Frontal cortex (tissue), 4 donors: ENCODE results near the gene PDGFD. TPM values are rescaled to one million over a fixed set of nuclear protein-coding genes. Genes with fewer than 3 reads are reported as not detected.

Experiments
- DNase-seq, 2 donors: peaks; one replicate each; pipeline ENCODE4 v3.0.0; 2012; ENCODE audit warnings: low spot score in 2 of 2
- FAIRE-seq: peaks from 2 replicates; lab custom pipeline; 2012; peaks lifted over from hg19 to GRCh38; lab: Jason Lieb, UNC
- total RNA-seq: library from RNA; depleted of rRNA; stranded (reverse); fragments of >200 nt; gene quantifications from one replicate; pipeline ENCODE4 v1.2.3, GENCODE V29; 2014
- donor health status: control.
- donor health status: control.
- donor health status: control.

PDGFD gene
- total RNA-seq, 1 donor from 2014 or later = 7.3 TPM

GRCh38 chr11:103898577-103899336 lies 265.2 kb downstream of the PDGFD start:
- FAIRE-seq = no peak

GRCh38 chr11:103898065-103898464 lies 265.9 kb downstream of the PDGFD start:
- DNase-seq (no peak), FAIRE-seq (no peak)

More at GRCh38 chr11:103898577-103899336, 265.2 kb downstream of the PDGFD start:
- no peak for DNase-seq

GRCh38 chr11:103897160-103897936 lies 266.6 kb downstream of the PDGFD start:
- DNase-seq (no peak), FAIRE-seq (no peak)

- DNase-seq = no peak
- no peak for FAIRE-seq
These were observed 268.8 kb downstream of the PDGFD start for GRCh38 chr11:103895106-103895505.

GRCh38 chr11:103894673-103895072 lies 269.3 kb downstream of the PDGFD start:
- no peak for DNase-seq
- FAIRE-seq = no peak

- DNase-seq = no peak
- FAIRE-seq = no peak
These were observed 269.9 kb downstream of the PDGFD start for GRCh38 chr11:103894034-103894433.

GRCh38 chr11:103893371-103893770 lies 270.6 kb downstream of the PDGFD start:
- DNase-seq (no peak), FAIRE-seq (no peak)

GRCh38 chr11:103892603-103893002 lies 271.3 kb downstream of the PDGFD start:
- DNase-seq = no peak
- no peak for FAIRE-seq

GRCh38 chr11:103890654-103891053 lies 273.3 kb downstream of the PDGFD start:
- DNase-seq = no peak
- FAIRE-seq = no peak

- no peak for FAIRE-seq
- DNase-seq = no peak
These were observed 274.3 kb downstream of the PDGFD start for GRCh38 chr11:103889679-103890078.

GRCh38 chr11:103888541-103888951 lies 275.4 kb downstream of the PDGFD start:
- DNase-seq (no peak), FAIRE-seq (peak; percentile 30)

GRCh38 chr11:103887001-103887658 lies 276.8 kb downstream of the PDGFD start:
- FAIRE-seq = no peak
- DNase-seq = no peak

- no peak for FAIRE-seq
- DNase-seq = no peak
These were observed 280.1 kb downstream of the PDGFD start for GRCh38 chr11:103883856-103884255.

GRCh38 chr11:103883291-103883690 lies 280.7 kb downstream of the PDGFD start:
- DNase-seq (no peak), FAIRE-seq (no peak)

GRCh38 chr11:103881584-103881983 lies 282.4 kb downstream of the PDGFD start:
- FAIRE-seq (no peak), DNase-seq (no peak)

- no peak for DNase-seq
- no peak for FAIRE-seq
These were observed 283.0 kb downstream of the PDGFD start for GRCh38 chr11:103880968-103881367.

- DNase-seq (no peak), FAIRE-seq (no peak)
These were observed 285.3 kb downstream of the PDGFD start for GRCh38 chr11:103878646-103879045.

GRCh38 chr11:103877221-103877620 lies 286.7 kb downstream of the PDGFD start:
- DNase-seq (no peak), FAIRE-seq (no peak)

- no peak for FAIRE-seq
- DNase-seq = no peak
These were observed 288.0 kb downstream of the PDGFD start for GRCh38 chr11:103875855-103876510.

- FAIRE-seq (no peak), DNase-seq (no peak)
These were observed 291.2 kb downstream of the PDGFD start for GRCh38 chr11:103872748-103873147.
